ENCODE data around the gene SMIM9. TPM values are rescaled to one million over a fixed set of nuclear protein-coding genes. Genes with fewer than 3 reads are reported as not detected.
"Not testable (repeated sequence)": the region's sequence is repeated elsewhere in the genome, so short reads cannot be mapped to it uniquely, and the experiment has no call there.

SMIM9 gene
- not detected for polyA plus RNA-seq

DNA sequence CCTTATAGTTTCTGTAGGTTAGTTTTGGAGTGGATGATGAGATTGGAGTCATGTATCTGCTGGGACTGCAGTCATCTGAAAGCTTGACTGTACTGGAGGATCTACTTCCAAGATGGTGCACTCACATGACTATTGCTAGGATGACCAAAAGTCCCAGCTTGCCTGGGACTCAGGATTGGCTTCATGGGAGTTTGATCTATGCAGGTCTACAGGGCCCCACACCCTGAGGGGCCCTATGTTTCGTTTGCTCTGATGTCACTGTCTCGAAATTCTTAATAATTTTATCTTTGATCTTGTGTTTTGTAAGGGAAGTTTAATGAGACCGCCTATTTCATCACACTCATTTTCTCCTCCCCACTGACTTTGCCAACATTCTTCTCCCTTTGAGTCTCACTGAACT lies at the start of gene SMIM9:
Gene SMIM9, minus strand, starts transcription at position 101 of the 400 bp plus-strand sequence. CDS start 3,806 bp downstream, outside the sequence.
- 75 to 91% (median 82%) methylated on average over 3 of the region's 3 CpGs for WGBS, 3 donors
- no peak within 1 kb of the TSS for H3K27ac ChIP-seq (ENCODE audit: low read depth, low read length)

GRCh38 chrX:154884069-154884468 lies 49.6 kb upstream of the SMIM9 start:
- not testable (repeated sequence) for H3K27ac ChIP-seq (ENCODE audit: low read depth, low read length)
- WGBS, 3 donors = no CpG with 5 or more reads among the region's 8 CpGs

DNA sequence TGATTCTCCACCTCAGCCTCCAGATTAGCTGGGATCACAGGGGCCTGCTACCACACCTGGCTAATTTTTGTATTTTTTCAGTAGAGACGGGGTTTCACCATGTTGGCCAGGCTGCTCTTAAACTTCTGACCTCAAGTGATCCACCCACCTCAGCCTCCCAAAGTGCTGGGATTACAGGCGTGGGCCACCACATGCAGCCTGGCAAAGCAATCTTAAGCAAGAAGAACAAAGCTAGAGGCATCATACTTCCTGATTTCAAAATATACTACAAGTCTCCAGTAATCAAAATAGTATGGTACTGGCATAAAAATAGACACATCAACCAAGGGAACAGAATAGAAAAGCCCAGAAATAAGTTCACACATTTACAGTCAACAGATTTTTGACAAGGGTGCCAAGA lies 38.9 kb upstream of the SMIM9 start:
- no peak overlapping the region for H3K27ac ChIP-seq (ENCODE audit: low read depth, low read length)
- WGBS, 3 donors = 64 to 89% (median 76%) methylated on average over 2 of the region's 2 CpGs

DNA sequence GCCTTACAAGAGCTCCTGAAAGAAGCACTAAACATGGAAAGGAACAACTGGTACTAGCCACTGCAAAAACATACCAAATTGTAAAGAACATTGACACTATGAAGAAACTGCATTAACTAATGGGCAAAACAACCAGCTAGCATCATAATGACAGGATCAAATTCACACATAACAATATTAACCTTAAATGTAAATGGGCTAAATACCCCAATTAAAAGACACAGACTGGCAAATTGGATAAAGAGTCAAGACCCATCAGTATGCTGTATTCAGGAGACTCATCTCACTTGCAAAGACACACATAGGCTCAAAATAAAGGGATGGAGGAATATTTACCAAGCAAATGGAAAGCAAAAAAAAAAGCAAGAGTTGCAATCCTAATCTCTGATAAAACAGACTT lies 34.1 kb upstream of the SMIM9 start:
- H3K27ac ChIP-seq (ENCODE audit: low read depth, low read length) = not testable (repeated sequence)

DNA sequence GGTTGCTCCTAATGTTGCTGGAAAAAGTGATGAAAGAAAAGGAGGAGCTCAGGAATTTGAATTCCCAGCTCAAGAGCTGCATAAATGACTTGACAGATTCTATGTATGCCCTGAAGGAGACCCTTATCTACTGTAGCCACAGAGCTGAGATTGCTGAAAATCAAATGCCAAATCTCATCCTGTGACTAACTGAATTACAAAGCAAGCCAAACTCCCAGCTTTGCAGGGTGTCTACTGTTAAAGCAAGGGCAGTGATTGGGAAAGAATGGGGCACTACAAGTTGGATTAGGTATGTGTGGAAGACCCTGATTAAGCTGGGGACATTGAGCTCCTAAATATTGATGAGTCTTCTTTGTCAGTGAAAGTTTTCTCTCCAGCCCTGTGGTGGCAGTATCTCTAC lies 20.8 kb upstream of the SMIM9 start:
- H3K27ac ChIP-seq (ENCODE audit: low read depth, low read length) = no peak overlapping the region

DNA sequence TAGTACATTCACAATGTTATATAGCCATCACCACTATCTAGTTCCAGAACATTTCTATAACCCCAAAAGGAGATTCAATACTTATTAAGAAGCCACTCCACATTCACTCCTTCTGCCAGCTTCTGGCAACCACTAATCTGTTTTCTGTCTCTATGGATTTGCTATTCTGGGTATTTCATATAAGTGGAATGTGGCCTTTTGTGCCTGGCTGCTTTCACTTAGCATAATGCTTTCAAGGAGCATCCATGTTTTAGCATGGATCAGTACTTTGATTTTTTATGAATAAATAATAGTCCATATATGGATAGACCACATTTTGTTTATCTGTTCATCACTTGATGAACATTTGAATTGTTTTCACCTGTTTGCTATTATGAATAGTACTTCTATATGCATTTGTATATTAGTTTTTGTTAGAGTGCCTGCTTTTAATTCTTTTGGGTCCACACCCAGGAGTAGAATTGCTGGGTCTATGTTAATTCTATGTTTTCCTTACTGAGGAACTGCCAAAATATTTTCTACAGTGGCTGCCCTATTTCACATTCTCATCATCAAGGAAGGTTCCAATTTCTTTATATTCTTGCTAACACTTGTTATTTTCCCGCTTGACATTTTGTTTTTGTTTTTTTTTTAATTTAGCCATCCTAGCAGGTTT lies 16.6 kb upstream of the SMIM9 start:
- no peak overlapping the region for H3K27ac ChIP-seq (ENCODE audit: low read depth, low read length)
- 89 to 100% (median 97%) methylated on average over 1 of the region's 1 CpG for WGBS, 3 donors

DNA sequence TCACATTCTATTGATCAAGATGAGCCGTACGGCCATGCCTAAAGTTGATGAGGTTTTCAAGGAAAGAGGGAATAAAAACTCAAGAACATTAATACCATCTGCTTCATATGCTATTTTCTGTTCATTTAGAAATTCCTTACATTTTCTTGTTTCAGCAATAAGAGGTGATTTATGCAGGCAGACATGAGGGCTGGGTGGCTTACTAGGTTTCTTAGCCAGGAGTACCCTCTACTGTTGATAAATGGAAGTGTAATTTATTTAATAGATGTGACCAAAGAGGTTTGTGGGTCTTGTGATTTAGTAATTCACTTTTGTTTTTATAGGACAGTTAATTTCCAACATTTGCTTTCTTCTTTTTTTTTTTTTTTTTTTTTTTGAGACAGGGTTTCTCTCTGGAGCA lies 6.4 kb upstream of the SMIM9 start:
- 88 to 90% (median 89%) methylated on average over 2 of the region's 2 CpGs for WGBS, 3 donors

GRCh38 chrX:154836163-154836562 lies 1.7 kb upstream of the SMIM9 start:
- WGBS, 3 donors = 69 to 78% (median 75%) methylated on average over 1 of the region's 1 CpG
- H3K27ac ChIP-seq (ENCODE audit: low read depth, low read length) = no peak overlapping the region

More for the DNA sequence above, 6.4 kb upstream of the SMIM9 start:
- H3K27ac ChIP-seq (ENCODE audit: low read depth, low read length) = no peak overlapping the region

GRCh38 chrX:154833746-154834274 lies 652 bp downstream of the SMIM9 start:
- H3K27ac ChIP-seq (ENCODE audit: low read depth, low read length) = no peak overlapping the region
- 78 to 91% (median 84%) methylated on average over 3 of the region's 3 CpGs for WGBS, 3 donors

- WGBS, 3 donors = 13 to 44% (median 32%) methylated on average over 1 of the region's 1 CpG
- no peak overlapping the region for H3K27ac ChIP-seq (ENCODE audit: low read depth, low read length)
Observed at GRCh38 chrX:154829926-154830442, 4.5 kb downstream of the SMIM9 start.

DNA sequence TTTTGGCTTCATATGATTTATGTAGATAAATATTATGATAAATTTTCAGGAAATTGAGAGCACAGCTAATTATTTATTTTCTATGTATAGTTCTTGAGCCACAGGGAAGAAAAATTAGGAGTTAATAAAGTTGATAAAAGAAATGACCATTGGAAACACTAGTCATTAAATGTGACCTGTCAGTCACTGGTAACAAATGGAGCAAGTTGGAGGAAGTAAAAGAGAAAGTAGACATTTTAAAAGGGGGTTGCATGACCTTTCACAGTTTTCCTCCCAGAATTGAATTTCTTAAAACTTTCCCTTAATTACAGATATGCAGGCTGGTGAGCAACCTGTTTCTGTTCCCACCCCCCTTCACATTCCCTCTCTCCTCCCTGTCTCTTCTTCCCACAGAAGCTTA lies 5.3 kb downstream of the SMIM9 start:
- no peak overlapping the region for H3K27ac ChIP-seq (ENCODE audit: low read depth, low read length)

DNA sequence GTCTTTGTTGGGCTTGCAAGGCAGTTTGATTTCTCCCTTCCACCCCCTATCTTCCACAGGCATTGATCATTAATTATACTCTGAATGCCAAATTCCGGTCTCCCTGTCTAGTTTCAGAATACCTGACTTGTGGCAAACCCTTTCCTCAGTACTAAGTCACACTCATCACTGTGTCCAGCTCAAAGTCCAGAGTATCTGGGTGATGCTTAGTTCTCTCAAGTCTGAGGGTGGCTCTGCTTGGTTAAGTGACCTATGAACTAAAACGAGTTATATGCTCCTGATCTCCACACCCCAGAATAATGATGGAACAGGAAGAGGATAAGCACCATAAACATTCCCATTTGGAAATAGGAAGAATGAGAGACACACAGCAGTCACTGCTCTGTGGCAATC lies 6.5 kb downstream of the SMIM9 start:
- WGBS, 3 donors = 72 to 85% (median 76%) methylated on average over 2 of the region's 2 CpGs
- no peak overlapping the region for H3K27ac ChIP-seq (ENCODE audit: low read depth, low read length)

- 57 to 64% (median 64%) methylated on average over 4 of the region's 4 CpGs for WGBS, 3 donors
- no peak overlapping the region for H3K27ac ChIP-seq (ENCODE audit: low read depth, low read length)
Observed at GRCh38 chrX:154827194-154828015, 7.1 kb downstream of the SMIM9 start.

- no CpG with 5 or more reads among the region's 3 CpGs for WGBS, 3 donors
- not testable (repeated sequence) for H3K27ac ChIP-seq (ENCODE audit: low read depth, low read length)
Observed at GRCh38 chrX:154825586-154825985, 8.9 kb downstream of the SMIM9 start.

DNA sequence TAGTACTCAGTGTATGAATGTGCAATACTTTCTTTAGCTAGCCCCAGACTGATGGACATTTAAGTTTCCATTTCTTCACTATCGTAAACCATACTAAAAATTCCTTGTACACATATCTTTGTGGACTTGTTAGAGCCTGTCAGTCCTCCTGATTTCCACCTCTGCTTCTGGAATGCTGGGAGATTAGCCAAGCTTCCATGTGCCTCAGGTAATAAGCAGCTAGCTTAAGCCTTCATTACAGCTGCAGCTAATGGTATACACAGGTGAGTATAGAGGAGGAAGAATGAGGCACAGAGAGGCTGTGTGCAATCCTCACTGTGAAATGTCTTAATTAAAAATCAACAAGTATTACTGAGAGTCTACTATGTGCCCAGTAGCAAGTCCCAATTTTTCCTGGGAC lies 9.8 kb downstream of the SMIM9 start:
- 56 to 90% (median 87%) methylated on average over 1 of the region's 1 CpG for WGBS, 3 donors
- no peak overlapping the region for H3K27ac ChIP-seq (ENCODE audit: low read depth, low read length)

- 72 to 88% (median 83%) methylated on average over 3 of the region's 3 CpGs for WGBS, 3 donors
- H3K27ac ChIP-seq (ENCODE audit: low read depth, low read length) = no peak overlapping the region
Observed at GRCh38 chrX:154822029-154822428, 12.4 kb downstream of the SMIM9 start.

GRCh38 chrX:154821523-154821922 lies 12.9 kb downstream of the SMIM9 start:
- H3K27ac ChIP-seq (ENCODE audit: low read depth, low read length) = no peak overlapping the region

- WGBS, 3 donors = 71 to 90% (median 86%) methylated on average over 7 of the region's 7 CpGs
- H3K27ac ChIP-seq (ENCODE audit: low read depth, low read length) = no peak overlapping the region
Observed at GRCh38 chrX:154819771-154820341, 14.6 kb downstream of the SMIM9 start.

Data from adipose tissue (tissue), 3 donors.